Stimulated activated CD4-positive, alpha-beta T cell treated with anti-CD3 and anti-CD28 coated beads, Interleukin-1b, Interleukin-23, amount 100 ng/mL, for 4 hours (primary cell): Measurements from ENCODE around the gene TBPL1.
"Not testable (repeated sequence)": the region's sequence is repeated elsewhere in the genome, so short reads cannot be mapped to it uniquely, and the experiment has no call there.

Experiments used
- DNase-seq, 2 donors: peaks; one replicate each; pipeline ENCODE4 v3.0.0-alpha.2; 2020; ENCODE audit warnings: low read depth in 2 of 2

TBPL1 gene

GRCh38 chr6:133973109-133973971, 20.3 kb downstream of the TBPL1 start:
- no peak for DNase-seq

GRCh38 chr6:133977983-133978895, 25.2 kb downstream of the TBPL1 start:
- DNase-seq: no peak

DNA sequence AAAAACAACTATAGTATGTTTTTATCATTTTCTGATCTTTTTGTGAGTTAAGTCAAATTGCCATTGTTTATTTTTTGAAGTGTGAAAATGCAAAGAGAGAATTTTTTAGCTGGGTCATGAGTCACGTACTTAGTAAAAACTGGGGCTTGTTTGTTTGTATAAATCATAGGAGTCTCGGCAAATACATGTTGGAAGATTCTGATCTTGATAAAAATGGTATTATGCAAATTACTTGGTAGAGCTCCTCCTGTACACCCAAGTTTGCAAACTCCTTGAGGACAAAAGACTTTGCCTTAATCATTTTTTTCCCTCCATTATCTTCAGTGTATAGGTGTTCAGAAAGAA, 25.8 kb downstream of the TBPL1 start:
- DNase-seq: no peak

DNA sequence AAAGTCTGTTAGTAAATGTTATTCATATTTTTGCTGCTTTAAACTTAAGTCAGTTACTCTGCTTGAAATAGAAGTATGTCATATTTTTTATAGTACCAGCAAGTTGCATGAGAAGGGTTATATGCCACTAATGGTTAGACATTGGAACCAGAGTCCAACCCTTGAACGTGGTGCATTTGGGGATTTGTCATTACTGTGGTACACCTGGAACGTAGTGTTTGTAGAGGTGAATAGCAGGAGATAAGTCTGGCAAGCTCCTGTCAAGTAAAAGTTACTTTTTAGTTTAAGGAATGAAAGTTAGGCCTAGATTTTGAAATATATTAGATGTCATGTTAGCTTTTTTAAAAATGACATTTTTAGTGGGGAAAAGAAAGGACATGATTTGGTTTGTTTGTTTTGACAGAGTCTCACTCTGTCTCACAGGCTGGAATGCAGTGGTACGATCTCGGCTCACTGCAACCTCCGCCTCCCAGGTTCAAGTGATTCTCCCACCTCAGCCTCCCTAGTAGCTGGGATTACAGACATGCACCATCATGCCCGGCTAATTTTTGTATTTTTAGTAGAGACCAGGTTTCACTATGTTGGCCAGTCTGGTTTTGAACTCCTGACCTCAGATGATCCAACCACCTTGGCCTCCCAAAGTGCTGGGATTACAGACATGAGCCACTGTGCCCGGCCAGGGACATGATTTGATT, 26.4 kb downstream of the TBPL1 start:
- DNase-seq: not testable (repeated sequence)

DNA sequence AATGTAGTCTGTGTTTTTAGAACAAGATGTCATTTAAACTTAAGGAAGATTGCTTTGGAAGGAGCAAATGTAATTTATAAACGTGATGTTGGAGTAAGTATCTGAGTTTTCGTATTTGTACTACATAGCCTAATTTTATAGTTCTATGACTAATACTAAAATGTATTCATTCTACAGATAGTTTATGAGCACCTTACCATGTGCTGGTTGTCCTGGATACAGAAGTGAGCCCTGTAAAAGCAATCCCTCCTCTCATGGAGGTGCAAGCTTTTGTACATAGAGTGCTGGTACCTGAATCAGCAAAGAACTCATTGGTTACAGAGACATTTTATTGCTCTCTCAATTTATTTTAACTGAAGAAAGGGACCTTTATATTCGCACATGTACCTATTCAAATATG, 27.1 kb downstream of the TBPL1 start:
- no peak for DNase-seq

DNA sequence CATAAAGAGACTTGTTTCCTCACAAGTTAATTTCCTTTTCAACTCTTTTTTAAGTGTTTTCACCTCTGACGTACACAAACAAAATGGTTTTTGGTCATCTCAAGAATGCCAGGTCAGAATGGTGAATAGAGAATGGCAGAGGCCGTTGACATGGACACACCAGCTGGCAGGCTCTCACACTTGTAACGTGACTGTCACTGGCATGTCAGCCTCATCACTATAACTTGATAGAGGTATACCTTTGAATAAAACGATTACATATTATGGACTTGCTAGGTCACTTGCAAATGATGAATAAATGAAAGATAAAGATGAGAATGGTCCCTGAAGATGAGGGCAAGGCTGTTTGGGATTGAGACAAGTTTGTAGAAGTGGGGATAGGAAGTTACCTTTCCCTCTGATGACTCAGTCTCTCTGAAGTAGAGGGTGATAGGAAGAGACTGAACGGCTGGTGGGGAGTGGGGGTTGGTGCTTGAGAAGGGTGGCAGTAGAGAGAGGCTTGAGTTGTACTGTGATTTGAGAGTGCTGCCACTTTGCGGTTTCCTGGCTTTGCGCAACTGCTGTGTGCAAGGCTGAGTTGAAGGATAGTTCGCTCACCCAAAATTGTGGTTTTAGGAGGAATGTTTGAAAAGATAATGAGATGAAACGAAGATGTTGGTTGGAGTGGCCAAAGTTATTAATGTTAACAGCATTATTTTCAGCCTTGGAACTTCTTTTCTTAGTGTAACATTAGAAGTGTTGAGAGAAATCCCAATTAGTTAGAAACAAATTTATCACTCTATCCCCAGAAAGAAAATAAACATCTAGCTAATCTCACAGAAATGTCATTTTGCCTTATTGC, 30.3 kb downstream of the TBPL1 start:
- peak in 1 of 2 donors; percentile 32 for DNase-seq

GRCh38 chr6:133985970-133986369, 32.9 kb downstream of the TBPL1 start:
- DNase-seq: no peak

- no peak for DNase-seq
Measured at GRCh38 chr6:133986942-133987341, 33.9 kb downstream of the TBPL1 start.

DNA sequence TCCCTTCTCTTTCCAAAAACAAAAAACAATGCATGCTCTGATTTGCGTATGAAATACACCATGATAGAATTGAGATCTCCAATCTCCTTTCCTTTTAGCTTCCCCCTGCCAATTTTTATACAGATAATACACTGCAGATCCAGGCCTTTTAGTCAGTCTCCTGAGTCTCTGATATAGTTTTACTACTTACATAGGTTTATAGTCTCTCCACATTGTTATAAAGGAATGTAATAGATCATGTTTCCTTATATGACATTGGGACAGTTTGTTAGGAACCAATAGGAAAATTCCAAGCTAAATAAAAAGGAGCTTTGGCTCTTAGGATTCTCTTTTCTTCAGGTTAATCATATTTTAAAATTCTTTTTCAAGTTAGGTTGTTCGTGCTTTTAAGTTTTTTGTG, 36.5 kb downstream of the TBPL1 start:
- DNase-seq: no peak

DNA sequence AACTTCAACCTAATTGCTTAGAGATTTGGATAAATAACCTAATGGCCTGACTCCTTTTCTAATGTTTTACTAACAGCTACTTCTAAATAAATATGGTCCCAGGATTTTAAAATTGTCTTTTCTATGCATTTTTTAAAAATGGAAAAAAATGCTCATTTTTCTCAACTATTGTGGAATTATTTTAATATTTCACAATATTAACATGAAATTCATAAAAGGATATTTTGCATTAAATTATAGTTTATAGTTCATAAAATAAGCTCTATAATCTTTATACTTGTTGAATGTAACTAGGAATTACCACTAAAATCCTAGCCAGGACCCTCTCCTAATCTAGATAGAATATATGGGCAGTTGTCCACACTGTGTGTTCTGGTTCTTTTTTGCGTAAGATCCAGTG, 37.3 kb downstream of the TBPL1 start:
- no peak for DNase-seq

- no peak for DNase-seq
Measured at GRCh38 chr6:133991096-133991593, 38.1 kb downstream of the TBPL1 start.

DNA sequence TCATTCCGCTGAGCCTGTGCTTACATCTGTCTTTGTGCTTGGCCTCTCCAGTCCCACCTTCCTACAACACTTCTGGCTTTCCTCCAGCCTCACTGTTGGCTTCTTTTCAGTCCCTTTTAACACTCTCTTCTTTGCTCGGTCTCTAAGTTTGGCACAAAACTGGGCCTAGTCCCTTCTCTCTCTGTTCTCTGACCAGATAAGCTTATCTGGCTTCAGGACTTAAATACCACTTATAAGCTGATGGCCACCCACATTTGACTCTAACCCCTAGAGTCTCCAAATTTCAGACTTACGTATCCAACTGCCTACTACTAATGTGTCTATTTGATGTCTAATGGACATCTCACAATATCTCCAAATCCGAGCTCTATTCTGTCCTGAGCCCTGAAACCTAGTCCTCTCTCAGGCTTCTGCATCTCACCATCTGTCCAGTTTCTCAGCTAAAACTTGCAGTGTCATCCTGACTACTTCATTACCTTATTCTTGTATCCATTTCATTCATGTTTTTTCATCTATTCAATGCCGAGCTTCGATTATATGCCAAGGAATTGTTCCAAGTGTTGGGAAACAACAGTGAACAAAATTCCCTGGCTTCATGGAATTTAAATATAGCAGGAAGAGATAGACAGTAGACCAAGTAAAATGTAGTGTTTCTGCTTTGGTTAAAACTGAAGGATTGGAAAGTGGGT, 40.1 kb downstream of the TBPL1 start:
- no peak for DNase-seq

- DNase-seq: no peak
Measured at GRCh38 chr6:133995296-133995695, 42.3 kb downstream of the TBPL1 start.

- DNase-seq: no peak
Measured at GRCh38 chr6:133995758-133996157, 42.7 kb downstream of the TBPL1 start.

- DNase-seq: no peak
Measured at GRCh38 chr6:133997267-133997666, 44.2 kb downstream of the TBPL1 start.

- no peak for DNase-seq
Measured at GRCh38 chr6:133999305-133999704, 46.3 kb downstream of the TBPL1 start.

- no peak for DNase-seq
Measured at GRCh38 chr6:134000443-134000842, 47.4 kb downstream of the TBPL1 start.

- DNase-seq: no peak
Measured at GRCh38 chr6:134002821-134003220, 49.8 kb downstream of the TBPL1 start.

DNA sequence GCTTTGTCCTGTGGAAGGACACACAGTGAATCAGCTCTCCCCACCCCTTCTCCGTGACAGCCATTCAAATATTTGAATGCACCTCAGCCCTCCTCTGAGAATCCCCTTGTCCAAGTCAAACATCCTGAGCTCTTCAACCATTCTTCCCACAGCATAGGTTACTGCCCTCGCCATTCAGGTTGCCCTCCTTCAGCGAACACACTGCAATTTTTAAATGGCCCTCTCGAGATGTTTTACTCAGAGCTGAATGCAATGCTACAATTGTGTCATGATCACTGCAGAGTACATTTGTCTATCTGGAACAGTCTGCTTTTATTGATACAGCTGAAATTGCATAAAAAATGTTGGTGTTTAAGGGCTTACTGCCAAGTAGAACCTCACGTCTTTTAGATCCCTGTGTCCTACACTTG, 50.5 kb downstream of the TBPL1 start:
- no peak for DNase-seq

DNA sequence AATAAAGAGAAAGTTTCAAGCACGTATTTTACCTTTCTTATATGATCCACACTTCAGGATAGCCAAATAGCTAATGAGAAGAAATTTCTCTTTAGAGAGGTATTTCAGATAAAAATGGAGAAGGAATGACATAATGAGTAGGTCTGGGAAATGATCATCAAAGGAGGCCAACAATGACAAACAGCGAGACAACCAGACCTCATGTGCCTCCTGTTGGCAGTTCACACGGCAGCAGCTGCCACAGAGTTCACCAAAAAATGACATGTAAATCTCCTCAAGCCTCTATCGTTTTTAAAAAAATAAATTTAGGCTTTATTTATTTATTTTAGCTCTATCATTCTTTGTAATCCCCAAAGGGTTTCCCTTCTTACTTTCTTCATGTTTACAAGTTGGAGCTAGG, 51.7 kb downstream of the TBPL1 start:
- DNase-seq: no peak

DNA sequence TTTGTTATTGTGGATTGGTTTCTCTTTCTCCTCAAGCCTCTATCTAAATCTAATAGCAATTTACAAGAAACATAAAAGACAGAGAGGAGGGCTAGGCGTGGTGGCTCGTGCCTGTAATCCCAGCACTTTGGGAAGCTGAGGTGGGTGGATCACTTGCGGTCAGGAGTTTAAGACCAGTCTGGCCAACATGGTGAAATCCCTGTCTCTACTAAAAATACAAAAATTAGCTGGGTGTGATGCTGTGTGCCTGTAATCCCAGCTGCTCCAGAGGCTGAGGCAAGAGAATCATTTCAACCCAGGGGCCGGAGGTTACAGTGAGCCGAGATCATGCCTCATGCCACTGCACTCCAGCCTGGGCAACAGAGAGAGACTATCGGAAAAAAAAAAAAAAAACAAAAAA, 52.8 kb downstream of the TBPL1 start:
- DNase-seq: no peak
